ENCODE results near the gene TBC1D22A.

- TF ChIP-seq, protein P1, sequence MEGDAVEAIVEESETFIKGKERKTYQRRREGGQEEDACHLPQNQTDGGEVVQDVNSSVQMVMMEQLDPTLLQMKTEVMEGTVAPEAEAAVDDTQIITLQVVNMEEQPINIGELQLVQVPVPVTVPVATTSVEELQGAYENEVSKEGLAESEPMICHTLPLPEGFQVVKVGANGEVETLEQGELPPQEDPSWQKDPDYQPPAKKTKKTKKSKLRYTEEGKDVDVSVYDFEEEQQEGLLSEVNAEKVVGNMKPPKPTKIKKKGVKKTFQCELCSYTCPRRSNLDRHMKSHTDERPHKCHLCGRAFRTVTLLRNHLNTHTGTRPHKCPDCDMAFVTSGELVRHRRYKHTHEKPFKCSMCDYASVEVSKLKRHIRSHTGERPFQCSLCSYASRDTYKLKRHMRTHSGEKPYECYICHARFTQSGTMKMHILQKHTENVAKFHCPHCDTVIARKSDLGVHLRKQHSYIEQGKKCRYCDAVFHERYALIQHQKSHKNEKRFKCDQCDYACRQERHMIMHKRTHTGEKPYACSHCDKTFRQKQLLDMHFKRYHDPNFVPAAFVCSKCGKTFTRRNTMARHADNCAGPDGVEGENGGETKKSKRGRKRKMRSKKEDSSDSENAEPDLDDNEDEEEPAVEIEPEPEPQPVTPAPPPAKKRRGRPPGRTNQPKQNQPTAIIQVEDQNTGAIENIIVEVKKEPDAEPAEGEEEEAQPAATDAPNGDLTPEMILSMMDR (IDR thresholded peaks at IDR 0.05; ENCODE audit: low read length), result no peak
- no peak for TF ChIP-seq EZH2 (IDR thresholded peaks at IDR 0.05; ENCODE audit: borderline replicate concordance, low read length)
Measured at GRCh38 chr22:46993633-46994032, 231.2 kb downstream of the TBC1D22A start.
